Smooth muscle cell (in vitro differentiated cells): ENCODE measurements around the gene SECISBP2L. TPM values are rescaled to one million over a fixed set of nuclear protein-coding genes. Genes with fewer than 3 reads are reported as not detected.
A peak's percentile ranks its signal among the peaks of the same experiment; 100 is the strongest.

Experiments
- DNase-seq: peaks from one replicate; lab custom pipeline; 2025; ENCODE audit not compliant: unreplicated experiment; lab: John Stamatoyannopoulos, UW
- H2AFZ ChIP-seq: fragments of 200-600 bp; sonication (generic); 2 replicates; pipeline ENCODE4 v1.6.0; 2016; ENCODE audit warnings: antibody characterized with exemption, low read depth, mild to moderate bottlenecking
- H3F3A ChIP-seq: fragments of 200-600 bp; sonication (generic); 2 replicates; pipeline ENCODE4 v1.6.0; 2017; ENCODE audit warnings: antibody characterized with exemption, low read depth
- H3K27ac ChIP-seq: fragments of 200-600 bp; sonication (generic); 2 replicates; pipeline ENCODE4 v1.5.1; 2016; ENCODE audit warnings: low read depth, mild to moderate bottlenecking
- H3K27me3 ChIP-seq: fragments of 200-600 bp; sonication (generic); 2 replicates; pipeline ENCODE4 v1.6.1; 2016; ENCODE audit warnings: low read depth, mild to moderate bottlenecking
- H3K36me3 ChIP-seq: fragments of 200-600 bp; sonication (generic); 2 replicates; pipeline ENCODE4 v1.5.1; 2016; ENCODE audit warnings: low read depth
- H3K4me1 ChIP-seq: fragments of 200-600 bp; sonication (generic); 2 replicates; pipeline ENCODE4 v1.5.1; 2016; ENCODE audit warnings: low read depth
- H3K4me2 ChIP-seq: fragments of 200-600 bp; sonication (generic); 2 replicates; pipeline ENCODE4 v1.6.0; 2016; ENCODE audit warnings: mild to moderate bottlenecking
- H3K4me3 ChIP-seq: fragments of 200-600 bp; sonication (generic); 2 replicates; pipeline ENCODE4 v1.5.1; 2016; ENCODE audit warnings: mild to moderate bottlenecking
- H3K79me2 ChIP-seq: fragments of 200-600 bp; sonication (generic); 2 replicates; pipeline ENCODE4 v1.6.0; 2016; ENCODE audit warnings: low read depth, mild to moderate bottlenecking
- H3K9ac ChIP-seq: fragments of 200-600 bp; sonication (generic); 2 replicates; pipeline ENCODE4 v1.6.0; 2016; ENCODE audit warnings: low read depth
- H3K9me3 ChIP-seq: fragments of 200-600 bp; sonication (generic); replicated peaks from 2 replicates; pipeline ENCODE4 v1.5.1; 2016; ENCODE audit warnings: low read depth
- H4K20me1 ChIP-seq: fragments of 200-600 bp; sonication (generic); 2 replicates; pipeline ENCODE4 v1.6.0; 2016; ENCODE audit warnings: low read depth
- CTCF ChIP-seq: fragments of 200-600 bp; sonication (generic); IDR thresholded peaks from 2 replicates; pipeline ENCODE4 v1.5.1; 2017; ENCODE audit warnings: borderline replicate concordance, mild to moderate bottlenecking, antibody characterized with exemption; ENCODE audit not compliant: insufficient read depth, poor library complexity, severe bottlenecking
- WGBS: methylation state at CpG from one replicate; pipeline ENCODE4 v1.1.7; 2016; ENCODE audit warnings: low lambda C conversion rate; 5-methylcytosine and 5-hydroxymethylcytosine counted together
- polyA plus RNA-seq: library from polyadenylated mRNA; unstranded; fragments of >200 nt; fragmentation: Nextera tagmentation; extraction: Ambion mirVana; gene quantifications from 2 replicates; pipeline ENCODE4 v1.2.1, GENCODE V29; 2016
- total RNA-seq: library from RNA; depleted of rRNA; stranded (reverse); fragments of >200 nt; gene quantifications from 2 replicates; pipeline ENCODE4 v1.2.3, GENCODE V29; 2014

The SECISBP2L gene
- total and polyA plus RNA-seq, 2 experiments from 2014 or later: 13.7 to 24.0 TPM

GRCh38 chr15:49083401-49084284 is 37.4 kb upstream of the SECISBP2L start:
- no peak overlapping the region for H2AFZ ChIP-seq
- no peak for DNase-seq
- H3K4me3 ChIP-seq: no peak overlapping the region
- H3K79me2 ChIP-seq: no peaks in the 10 kb centered on the region
- no peaks in the 10 kb centered on the region for H3F3A ChIP-seq
- peak overlapping the region; percentile 54 for H3K27ac ChIP-seq
- no peak overlapping the region for H3K9ac ChIP-seq
- H3K4me1 ChIP-seq: no peaks in the 10 kb centered on the region
- no peak for TF ChIP-seq CTCF
- H3K4me2 ChIP-seq: peak overlapping the region; percentile 18
- H3K9me3 ChIP-seq: no peaks in the 10 kb centered on the region
- no peaks in the 10 kb centered on the region for H3K27me3 ChIP-seq
- 66% methylated on average over 5 of the region's 5 CpGs for WGBS
- no peaks in the 10 kb centered on the region for H3K36me3 ChIP-seq
- H4K20me1 ChIP-seq: no peaks in the 10 kb centered on the region

DNA sequence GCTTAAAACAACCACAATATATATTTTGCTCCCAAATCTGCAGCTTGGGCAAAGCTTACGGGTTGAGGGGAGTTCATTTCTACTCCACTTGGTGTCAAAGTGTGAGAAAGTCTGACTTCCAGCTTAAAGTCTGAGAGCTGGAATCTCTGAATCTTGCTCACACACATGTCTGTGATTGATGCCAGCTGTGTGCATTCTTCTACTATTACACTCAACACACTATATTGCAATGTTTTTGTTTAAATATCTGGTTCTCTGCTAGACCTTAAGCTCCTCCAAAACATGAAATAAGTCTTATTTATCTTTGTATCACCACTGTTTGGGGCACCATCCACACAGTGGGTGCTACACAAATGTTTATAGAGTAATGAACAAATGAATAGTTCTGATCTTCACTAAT is 36.7 kb upstream of the SECISBP2L start:
- no peak for DNase-seq
- Histone ChIP-seq H3K27ac (peak overlapping the region; percentile 54), H3F3A (no peaks in the 10 kb centered on the region), H3K9me3 (no peaks in the 10 kb centered on the region), H3K4me3 (no peak overlapping the region), H3K36me3 (no peaks in the 10 kb centered on the region), H2AFZ (no peak overlapping the region), H3K4me2 (no peak overlapping the region), H3K27me3 (no peaks in the 10 kb centered on the region), H3K9ac (no peak overlapping the region), H3K79me2 (no peaks in the 10 kb centered on the region), H3K4me1 (no peaks in the 10 kb centered on the region), H4K20me1 (no peaks in the 10 kb centered on the region)
- TF ChIP-seq CTCF: no peak
- 3% methylated on average over 1 of the region's 1 CpG for WGBS

GRCh38 chr15:49079340-49080039 is 33.2 kb upstream of the SECISBP2L start:
- Histone ChIP-seq H3K4me2 (no peak overlapping the region), H3K4me1 (no peaks in the 10 kb centered on the region), H3K4me3 (no peak overlapping the region), H3K9ac (no peak overlapping the region), H3K9me3 (no peaks in the 10 kb centered on the region), H2AFZ (no peak overlapping the region), H3K36me3 (no peaks in the 10 kb centered on the region), H3F3A (no peaks in the 10 kb centered on the region), H4K20me1 (no peaks in the 10 kb centered on the region), H3K79me2 (no peaks in the 10 kb centered on the region), H3K27ac (no peak overlapping the region), H3K27me3 (no peaks in the 10 kb centered on the region)
- TF ChIP-seq CTCF: no peak
- WGBS: 93% methylated on average over 23 of the region's 23 CpGs
- DNase-seq: no peak
